Activated CD8-positive, alpha-beta memory T cell treated with anti-CD3 and anti-CD28 coated beads for 4 hours (primary cell): ENCODE data around the gene ZNF526.
A peak's percentile ranks its signal among the peaks of the same experiment; 100 is the strongest.
"Not testable (repeated sequence)": the region's sequence is repeated elsewhere in the genome, so short reads cannot be mapped to it uniquely, and the experiment has no call there.

Experiments used
- DNase-seq, 2 donors: peaks; one replicate each; pipeline ENCODE4 v3.0.0-alpha.2; 2020; ENCODE audit warnings: low read depth in 2 of 2

ZNF526 gene

GRCh38 chr19:42246922-42247639 is 27.0 kb downstream of the ZNF526 start:
- DNase-seq: no peak

GRCh38 chr19:42247640-42248199 is 27.6 kb downstream of the ZNF526 start:
- no peak for DNase-seq

GRCh38 chr19:42248270-42249148 is 28.4 kb downstream of the ZNF526 start:
- no peak for DNase-seq

- no peak for DNase-seq
Measured at GRCh38 chr19:42249149-42249750, 29.1 kb downstream of the ZNF526 start.

GRCh38 chr19:42249769-42250168 is 29.7 kb downstream of the ZNF526 start:
- no peak for DNase-seq

GRCh38 chr19:42250183-42250665 is 30.1 kb downstream of the ZNF526 start:
- no peak for DNase-seq

GRCh38 chr19:42250666-42251531 is 30.8 kb downstream of the ZNF526 start:
- no peak for DNase-seq

- no peak for DNase-seq
Measured at GRCh38 chr19:42251572-42252358, 31.7 kb downstream of the ZNF526 start.

GRCh38 chr19:42252365-42253244 is 32.5 kb downstream of the ZNF526 start:
- DNase-seq: no peak

GRCh38 chr19:42253245-42254088 is 33.4 kb downstream of the ZNF526 start:
- DNase-seq: no peak

GRCh38 chr19:42254089-42254849 is 34.2 kb downstream of the ZNF526 start:
- DNase-seq: peak; percentile 53 to 62

- DNase-seq: peak; percentile 83 to 90
Measured at GRCh38 chr19:42254850-42255765, 35.0 kb downstream of the ZNF526 start, which contains the start of gene ERF. TSS of gene ERF (minus strand) at chr19:42255128. CDS start at chr19:42254999, 129 bp downstream.

- no peak for DNase-seq
Measured at GRCh38 chr19:42255766-42256745, 35.9 kb downstream of the ZNF526 start.

- not testable (repeated sequence) for DNase-seq
Measured at GRCh38 chr19:42257842-42258241, 37.7 kb downstream of the ZNF526 start.

GRCh38 chr19:42261763-42262162 is 41.7 kb downstream of the ZNF526 start:
- DNase-seq: no peak
